ENCODE measurements around the gene BTG2.

- TF ChIP-seq ZNF232 (CRISPR knock-in tag; IDR thresholded peaks at IDR 0.05) (no peak), CTCF (IDR thresholded peaks at IDR 0.05) (no peak), NFYB (CRISPR knock-in tag; conservative IDR thresholded peaks at IDR 0.05; ENCODE audit: low read depth) (no peak), USF2 (CRISPR knock-in tag; IDR thresholded peaks at IDR 0.05) (no peak), ZBTB21 (CRISPR knock-in tag; IDR thresholded peaks at IDR 0.05; ENCODE audit: borderline replicate concordance) (no peak), E2F1 (CRISPR knock-in tag; IDR thresholded peaks at IDR 0.05) (no peak), ZNF425 (CRISPR knock-in tag; conservative IDR thresholded peaks at IDR 0.05) (no peak), FOXJ3 (CRISPR knock-in tag; IDR thresholded peaks at IDR 0.05; ENCODE audit: borderline replicate concordance) (no peak), ZNF416 (CRISPR knock-in tag; IDR thresholded peaks at IDR 0.05) (no peak), MLX (CRISPR knock-in tag; IDR thresholded peaks at IDR 0.05) (no peak), PREB (CRISPR knock-in tag; IDR thresholded peaks at IDR 0.05; ENCODE audit: borderline replicate concordance) (no peak), JUN (CRISPR knock-in tag; IDR thresholded peaks at IDR 0.05) (no peak), NR3C1 (CRISPR knock-in tag; conservative IDR thresholded peaks at IDR 0.05; ENCODE audit: low read depth) (no peak)
Observed at GRCh38 chr1:203331224-203331623, 25.9 kb downstream of the BTG2 start.

Measured in WTC11 (cell line).